IMR-90 (cell line): ENCODE results near the gene ADGRG6. TPM values are rescaled to one million over a fixed set of nuclear protein-coding genes. Genes with fewer than 3 reads are reported as not detected.

Experiments
- ATAC-seq: fragments of 200-7000 bp; cut with Tn5 transposase; 2 replicates; pipeline ENCODE4 v1.9.1; 2020; ENCODE audit warnings: low read depth, mild to moderate bottlenecking, moderate library complexity
- BruUV-seq: library from RNA; stranded (reverse); fragments of 400-500 nt; replicated peaks from 2 replicates; lab custom pipeline; 2021; lab: Mats Ljungman, UMichigan
- CTCF ChIA-PET: fragments of 300-600 bp; formaldehyde crosslinking; extraction: SDS; loops from one replicate; lab custom pipeline; 2021; ENCODE audit warnings: antibody characterized with exemption; lab: Yijun Ruan, JAX
- POLR2A ChIA-PET: fragments of 300-600 bp; sonication (Branson Sonifier 250); formaldehyde crosslinking; loops from one replicate; lab custom pipeline; 2022; ENCODE audit warnings: antibody characterized with exemption; ENCODE audit not compliant: unreplicated experiment; lab: Charles Lee
- DNase-seq: peaks from one replicate; pipeline ENCODE4 v3.0.0; 2013
- H2AFZ ChIP-seq: replicated peaks from 2 replicates; pipeline ENCODE3; 2013; ENCODE audit warnings: low read length, mild to moderate bottlenecking; ENCODE audit not compliant: poor library complexity
- H2AK5ac ChIP-seq: 2 replicates; pipeline ENCODE4 v1.6.1; 2013; ENCODE audit warnings: low read depth, low read length, inconsistent platforms
- H2AK9ac ChIP-seq: replicated peaks from 2 replicates; pipeline ENCODE3; 2013; ENCODE audit warnings: mild to moderate bottlenecking, low read depth, low read length, moderate library complexity; ENCODE audit not compliant: poor library complexity
- H2BK120ac ChIP-seq: 2 replicates; pipeline ENCODE4 v1.6.1; 2013; ENCODE audit warnings: low read depth, low read length, inconsistent platforms
- H2BK15ac ChIP-seq: 3 replicates; pipeline ENCODE4 v1.6.1; 2013; ENCODE audit warnings: low read depth, low read length, inconsistent platforms
- H2BK20ac ChIP-seq: 2 replicates; pipeline ENCODE4 v1.6.1; 2013; ENCODE audit warnings: low read depth, mild to moderate bottlenecking, inconsistent platforms, low read length, moderate library complexity
- H2BK5ac ChIP-seq: 2 replicates; pipeline ENCODE4 v1.6.1; 2013; ENCODE audit warnings: mild to moderate bottlenecking, low read depth, low read length, inconsistent platforms; ENCODE audit not compliant: poor library complexity, severe bottlenecking
- H3K14ac ChIP-seq: replicated peaks from 2 replicates; pipeline ENCODE4 v1.6.1; 2013; ENCODE audit warnings: low read depth, low read length, inconsistent platforms
- H3K18ac ChIP-seq: 2 replicates; pipeline ENCODE4 v1.6.1; 2013; ENCODE audit warnings: low read depth, low read length, control low read depth
- H3K23ac ChIP-seq: 2 replicates; pipeline ENCODE4 v1.6.1; 2013; ENCODE audit warnings: low read depth, low read length, inconsistent platforms
- H3K27ac ChIP-seq: 2 replicates; pipeline ENCODE4 v1.5.1; 2013; ENCODE audit warnings: mild to moderate bottlenecking, control low read depth, low read length; ENCODE audit not compliant: insufficient read depth
- H3K27me3 ChIP-seq: 2 replicates; pipeline ENCODE4 v1.6.1; 2013; ENCODE audit warnings: low read length; ENCODE audit not compliant: control insufficient read depth, insufficient read depth
- H3K36me3 ChIP-seq: 2 replicates; pipeline ENCODE4 v1.6.1; 2013; ENCODE audit warnings: low read length, mixed read lengths; ENCODE audit not compliant: control insufficient read depth, insufficient read depth
- H3K4ac ChIP-seq: 2 replicates; pipeline ENCODE4 v1.6.1; 2013; ENCODE audit warnings: low read depth, low read length, inconsistent platforms
- H3K4me1 ChIP-seq: 2 replicates; pipeline ENCODE4 v1.6.1; 2013; ENCODE audit warnings: low read length, mixed read lengths; ENCODE audit not compliant: control insufficient read depth, insufficient read depth
- H3K4me2 ChIP-seq: 2 replicates; pipeline ENCODE4 v1.6.1; 2013; ENCODE audit warnings: low read depth, mild to moderate bottlenecking, control low read depth, low read length, moderate library complexity
- H3K4me3 ChIP-seq: 2 replicates; pipeline ENCODE4 v1.5.1; 2013; ENCODE audit warnings: low read depth, mild to moderate bottlenecking, control low read depth, low read length, moderate library complexity; ENCODE audit not compliant: insufficient read depth
- H3K56ac ChIP-seq: 2 replicates; pipeline ENCODE4 v1.6.1; 2013; ENCODE audit warnings: low read length, inconsistent platforms; ENCODE audit not compliant: insufficient read depth; ENCODE audit errors: extremely low read depth
- H3K79me1 ChIP-seq, 2 experiments: 2 replicates each; pipeline ENCODE4 v1.6.1; 2013; ENCODE audit warnings: low read length in 2 of 2, inconsistent platforms in 1 of 2, low read depth in 1 of 2
- H3K9ac ChIP-seq: 2 replicates; pipeline ENCODE4 v1.6.1; 2013; ENCODE audit warnings: low read depth, low read length, control low read depth
- H3K9me1 ChIP-seq: 2 replicates; pipeline ENCODE4 v1.6.1; 2013; ENCODE audit warnings: low read length, inconsistent platforms; ENCODE audit not compliant: insufficient read depth
- H3K9me3 ChIP-seq: 2 replicates; pipeline ENCODE4 v1.6.1; 2013; ENCODE audit warnings: low read length; ENCODE audit not compliant: control insufficient read depth, insufficient read depth
- H4K20me1 ChIP-seq: 2 replicates; pipeline ENCODE4 v1.6.1; 2013; ENCODE audit warnings: low read length, inconsistent platforms; ENCODE audit not compliant: insufficient read depth
- H4K5ac ChIP-seq: 2 replicates; pipeline ENCODE4 v1.6.1; 2013; ENCODE audit warnings: mild to moderate bottlenecking, low read depth, low read length, control low read depth
- H4K8ac ChIP-seq, 2 experiments: 2 replicates each; pipeline ENCODE4 v1.6.1; 2013; ENCODE audit warnings: low read depth in 2 of 2, low read length in 2 of 2, control low read depth in 1 of 2, inconsistent platforms in 1 of 2
- H4K91ac ChIP-seq: 2 replicates; pipeline ENCODE4 v1.6.1; 2013; ENCODE audit warnings: low read depth, low read length, inconsistent platforms; ENCODE audit not compliant: insufficient read depth
- CHD1 ChIP-seq: IDR thresholded peaks from 2 replicates; pipeline ENCODE4 v1.6.1; 2012; ENCODE audit warnings: low read depth, low read length, improper control_type of control experiment
- CTCF ChIP-seq: conservative IDR thresholded peaks from 2 replicates; pipeline ENCODE4 v1.5.1; 2012; ENCODE audit warnings: mild to moderate bottlenecking, low read depth, low read length, improper control_type of control experiment
- MAFK ChIP-seq: IDR thresholded peaks from 2 replicates; pipeline ENCODE4 v1.6.1; 2012; ENCODE audit warnings: low read depth, low read length, improper control_type of control experiment
- RAD21 ChIP-seq: IDR thresholded peaks from 2 replicates; pipeline ENCODE4 v1.6.1; 2012; ENCODE audit warnings: low read length, improper control_type of control experiment
- SMC3 ChIP-seq: fragments of 150-350 bp; IDR thresholded peaks from 2 replicates; pipeline ENCODE4 v1.6.1; 2016; ENCODE audit warnings: low read depth, mild to moderate bottlenecking, antibody characterized with exemption, low read length, moderate library complexity
- USF2 ChIP-seq: fragments of 150-350 bp; IDR thresholded peaks from 2 replicates; pipeline ENCODE4 v1.6.1; 2017; ENCODE audit warnings: mild to moderate bottlenecking, antibody characterized with exemption, low read length, low read depth
- WGBS, 2 experiments: methylation state at CpG; one replicate each; pipeline versions ENCODE4 v1.1.5 to v1.1.7; 2013; ENCODE audit warnings: missing lambda C conversion rate in 2 of 2; ENCODE audit not compliant: insufficient read length in 1 of 2; ENCODE audit errors: extremely low coverage in 2 of 2; 5-methylcytosine and 5-hydroxymethylcytosine counted together
- dilution Hi-C: fragments of 300-500 bp; cut with HindIII; formaldehyde crosslinking; loops from one replicate; pipeline ENCODE4 v1.14.3; 2018; ENCODE audit warnings: low sequenced_read_pairs; ENCODE audit not compliant: unreplicated experiment
- in situ Hi-C: fragments of 300-500 bp; cut with MboI; formaldehyde crosslinking; loops from 3 replicates; pipeline ENCODE4 v1.14.3; 2019; ENCODE audit warnings: low sequenced_read_pairs, inconsistent platforms, mixed read lengths
- intact Hi-C: fragments of 100-400 bp; cut with micrococcal nuclease; formaldehyde crosslinking; loops from 2 replicates; pipeline ENCODE4 v1.10.0; 2022
- polyA plus RNA-seq, 3 experiments: library from polyadenylated mRNA; depleted of rRNA; stranded (reverse); fragments of >200 nt; gene quantifications; 2 replicates each; pipeline ENCODE4 v1.2.3, GENCODE V29; 2012; ENCODE audit warnings: low replicate concordance in 1 of 3
- total RNA-seq: library from RNA; depleted of rRNA; stranded (reverse); fragments of >200 nt; gene quantifications from 2 replicates; pipeline ENCODE4 v1.2.3, GENCODE V29; 2012

ADGRG6 gene
- total and polyA plus RNA-seq, 2 of the 4 experiments (the other 2 are of a cell fraction): 10.0 to 20.3 TPM

GRCh38 chr6:142411145-142411544, 109.3 kb downstream of the ADGRG6 start:
- H3K4me3 ChIP-seq: no peak overlapping the region
- H3K9ac ChIP-seq: no peak overlapping the region
- in situ Hi-C loops (no loop called here), dilution Hi-C loops (no loop called here), intact Hi-C loops (no loop called here)
- ChIA-PET CTCF (no interaction called here), POLR2A (no interaction called here)
- WGBS, 2 experiments: no CpG with 5 or more reads among the region's 2 CpGs
- no peak overlapping the region for H3K4me2 ChIP-seq
- H3K4me1 ChIP-seq: peaks cover 12% of the 10 kb centered on the region
- ATAC-seq (no peak), DNase-seq (no peak)
- H2BK5ac ChIP-seq: peak overlapping the region; percentile 92
- no peak overlapping the region for H3K27ac ChIP-seq
- H2AFZ ChIP-seq: no peak overlapping the region
- no peak overlapping the region for H3K56ac ChIP-seq
- H3K36me3 ChIP-seq: no peaks in the 10 kb centered on the region
- peaks cover 0 to 4% of the 10 kb centered on the region in 2 experiments; a peak in 1 of 4 replicates for H3K79me1 ChIP-seq
- H2BK15ac ChIP-seq: peak overlapping the region; percentile 46
- H4K5ac ChIP-seq: peak overlapping the region; percentile 66; the same call in 1 of the 2 replicates
- peak overlapping the region; percentile 63 for H2BK120ac ChIP-seq
- TF ChIP-seq MAFK (no peak), RAD21 (no peak), SMC3 (no peak), CHD1 (no peak), USF2 (no peak), CTCF (no peak)
- H4K91ac ChIP-seq: peak overlapping the region; percentile 45
- peak overlapping the region; percentile 78; the same call in 1 of the 2 replicates for H3K18ac ChIP-seq
- no peaks in the 10 kb centered on the region for H3K27me3 ChIP-seq
- H3K23ac ChIP-seq: peak overlapping the region; percentile 65
- H4K8ac ChIP-seq: peak overlapping the region; percentile 34 to 43; a peak in 3 of 4 replicates
- peak overlapping the region; percentile 77 for H2BK20ac ChIP-seq
- H3K14ac ChIP-seq: peak overlapping the region; percentile 30; the same call in 1 of the 2 replicates
- BruUV-seq: no TSS peak
- H3K4ac ChIP-seq: peak overlapping the region; percentile 57
- no peaks in the 10 kb centered on the region for H4K20me1 ChIP-seq
- H3K9me3 ChIP-seq: no peaks in the 10 kb centered on the region
- H2AK9ac ChIP-seq: no peak overlapping the region
- peak overlapping the region; percentile 33 for H2AK5ac ChIP-seq
- peaks cover 5% of the 10 kb centered on the region for H3K9me1 ChIP-seq
